Left hindlimb (tissue), 1 donor: Measurements from ENCODE around the gene HELT.
"Not testable (repeated sequence)": the region's sequence is repeated elsewhere in the genome, so short reads cannot be mapped to it uniquely, and the experiment has no call there.

Experiments used
- DNase-seq: peaks from one replicate; pipeline ENCODE4 v3.0.0-alpha.2; 2018

The HELT gene

GRCh38 chr4:185039508-185040273 is 21.4 kb downstream of the HELT start:
- DNase-seq = no peak

GRCh38 chr4:185040523-185040922 is 22.2 kb downstream of the HELT start:
- DNase-seq = no peak

GRCh38 chr4:185050286-185050685 is 32.0 kb downstream of the HELT start:
- not testable (repeated sequence) for DNase-seq

- not testable (repeated sequence) for DNase-seq
Measured at GRCh38 chr4:185051283-185051682, 33.0 kb downstream of the HELT start.

GRCh38 chr4:185053746-185054145 is 35.5 kb downstream of the HELT start:
- DNase-seq = no peak

- no peak for DNase-seq
Measured at GRCh38 chr4:185054272-185054671, 36.0 kb downstream of the HELT start.

- DNase-seq = no peak
Measured at GRCh38 chr4:185054886-185055285, 36.6 kb downstream of the HELT start.

- DNase-seq = no peak
Measured at GRCh38 chr4:185061610-185062009, 43.3 kb downstream of the HELT start.

- no peak for DNase-seq
Measured at GRCh38 chr4:185062606-185063005, 44.3 kb downstream of the HELT start.

GRCh38 chr4:185066179-185066578 is 47.9 kb downstream of the HELT start:
- DNase-seq = no peak

- no peak for DNase-seq
Measured at GRCh38 chr4:185068837-185069236, 50.5 kb downstream of the HELT start.
